HepG2 (cell line): ENCODE data around the gene ADAT3. TPM values are rescaled to one million over a fixed set of nuclear protein-coding genes. Genes with fewer than 3 reads are reported as not detected.

Experiments used
- ATAC-seq: fragments of 200-7000 bp; cut with Tn5 transposase; 3 replicates; pipeline ENCODE4 v1.9.1; 2020; ENCODE audit warnings: mild to moderate bottlenecking, moderate library complexity
- BruUV-seq: library from RNA; stranded (reverse); fragments of 400-500 nt; replicated peaks from 2 replicates; lab custom pipeline; 2021; lab: Mats Ljungman, UMichigan
- CTCF ChIA-PET: fragments of 300-600 bp; formaldehyde crosslinking; extraction: SDS; loops from one replicate; lab custom pipeline; 2021; ENCODE audit warnings: low total read pairs, inconsistent platforms, low intra/inter-chr PET ratio; lab: Yijun Ruan, JAX
- POLR2A ChIA-PET: fragments of 350-600 bp; sonication (Branson Sonifier 250); formaldehyde crosslinking; loops from one replicate; lab custom pipeline; 2020; ENCODE audit warnings: antibody characterized with exemption, inconsistent platforms; lab: Yijun Ruan, JAX
- DNase-seq: peaks from one replicate; pipeline ENCODE4 v3.0.0-alpha.2; 2015; ENCODE audit warnings: low spot score
- FAIRE-seq: peaks from 3 replicates; lab custom pipeline; 2011; peaks lifted over from hg19 to GRCh38; lab: Jason Lieb, UNC
- H2AFZ ChIP-seq: one replicate; pipeline ENCODE4 v1.6.1; 2011; ENCODE audit warnings: low read length, inconsistent platforms
- H3K27ac ChIP-seq: fragments of 300-600 bp; 3 replicates; pipeline ENCODE4 v1.8.0; 2011; ENCODE audit warnings: mixed run types, mild to moderate bottlenecking, mixed read lengths, low read length, inconsistent platforms; ENCODE audit not compliant: insufficient read depth; ENCODE audit errors: extremely low read length
- H3K27me3 ChIP-seq, 2 experiments: fragments of 200-600 bp in 1 of 2; 2 replicates in 1 of 2; 3 replicates in 1 of 2; pipeline versions ENCODE4 v1.6.0 to v1.8.0; 2011; ENCODE audit warnings: low read length in 2 of 2, mild to moderate bottlenecking in 2 of 2, moderate library complexity in 2 of 2, inconsistent platforms in 1 of 2; ENCODE audit not compliant: insufficient read depth in 2 of 2, control insufficient read depth in 1 of 2
- H3K36me3 ChIP-seq, 2 experiments: fragments of 200-600 bp in 1 of 2; replicated peaks in 1 of 2; 2 replicates in 1 of 2; 3 replicates in 1 of 2; pipeline versions ENCODE4 v1.5.1 to v1.8.0; 2011; ENCODE audit warnings: low read length in 2 of 2, inconsistent platforms in 1 of 2; ENCODE audit not compliant: insufficient read depth in 2 of 2, control insufficient read depth in 1 of 2
- H3K4me1 ChIP-seq: 2 replicates; pipeline ENCODE4 v1.5.1; 2012; ENCODE audit warnings: low read length, inconsistent platforms; ENCODE audit not compliant: insufficient read depth
- H3K4me2 ChIP-seq: 2 replicates; pipeline ENCODE4 v1.6.0; 2011; ENCODE audit warnings: low read depth, low read length, inconsistent platforms
- H3K4me3 ChIP-seq, 3 experiments: fragments of 200-600 bp in 1 of 3; sonication (generic), shearing (Covaris generic) in 1 of 3; replicated peaks in 1 of 3; 2 replicates each; pipeline ENCODE4 v1.5.1; 2011 to 2016; ENCODE audit warnings: low read length in 3 of 3, inconsistent platforms in 2 of 3, low read depth in 2 of 3, mild to moderate bottlenecking in 2 of 3, control low read depth in 1 of 3, mixed read lengths in 1 of 3; ENCODE audit not compliant: insufficient read depth in 1 of 3
- H3K79me2 ChIP-seq: one replicate; pipeline ENCODE4 v1.6.1; 2011; ENCODE audit warnings: low read length, inconsistent platforms; ENCODE audit not compliant: insufficient read depth
- H3K9ac ChIP-seq: 2 replicates; pipeline ENCODE4 v1.6.0; 2011; ENCODE audit warnings: mild to moderate bottlenecking, low read depth, low read length, inconsistent platforms; ENCODE audit not compliant: insufficient read depth
- H3K9me3 ChIP-seq: 2 replicates; pipeline ENCODE4 v1.5.1; 2012; ENCODE audit warnings: mild to moderate bottlenecking, low read length
- H4K20me1 ChIP-seq: 2 replicates; pipeline ENCODE4 v1.6.0; 2011; ENCODE audit warnings: inconsistent platforms, mild to moderate bottlenecking, low read length, moderate library complexity; ENCODE audit not compliant: insufficient read depth
- ATM ChIP-seq: fragments of 450-650 bp; IDR thresholded peaks from 2 replicates; pipeline ENCODE4 v1.7.1; 2017; ENCODE audit warnings: mild to moderate bottlenecking, borderline replicate concordance
- BORCS8-MEF2B ChIP-seq: sonication (generic); formaldehyde crosslinking; IDR thresholded peaks from 2 replicates; pipeline ENCODE4 v1.8.0; 2022; ENCODE audit warnings: mild to moderate bottlenecking, missing genetic modification reagents
- CBFB ChIP-seq: sonication (generic); formaldehyde crosslinking; IDR thresholded peaks from 2 replicates; pipeline ENCODE4 v1.4.0; 2020; ENCODE audit warnings: missing genetic modification reagents
- GLMP ChIP-seq: sonication (generic); formaldehyde crosslinking; IDR thresholded peaks from 2 replicates; pipeline ENCODE4 v1.9.0; 2021; ENCODE audit warnings: missing genetic modification reagents, mild to moderate bottlenecking, borderline replicate concordance
- HDAC6 ChIP-seq: fragments of 200-600 bp; sonication (generic); IDR thresholded peaks from 2 replicates; pipeline ENCODE4 v1.7.0; 2017; ENCODE audit warnings: mild to moderate bottlenecking, antibody characterized with exemption, low read length, low read depth
- HOXA5 ChIP-seq: sonication (generic); formaldehyde crosslinking; IDR thresholded peaks from 2 replicates; pipeline ENCODE4 v1.4.0; 2020; ENCODE audit warnings: missing genetic modification reagents
- KDM2A ChIP-seq: sonication (generic); formaldehyde crosslinking; IDR thresholded peaks from 2 replicates; pipeline ENCODE4 v1.4.0; 2020; ENCODE audit warnings: low read depth, missing genetic modification reagents, borderline replicate concordance
- MTA3 ChIP-seq: sonication (generic); formaldehyde crosslinking; IDR thresholded peaks from 2 replicates; pipeline ENCODE4 v1.4.0; 2020; ENCODE audit warnings: missing genetic modification reagents
- MYPOP ChIP-seq: sonication (generic); formaldehyde crosslinking; IDR thresholded peaks from 2 replicates; pipeline ENCODE4 v1.8.1; 2023; ENCODE audit warnings: mild to moderate bottlenecking, moderate library complexity, missing genetic modification reagents
- NFATC3 ChIP-seq: sonication (generic); formaldehyde crosslinking; IDR thresholded peaks from 2 replicates; pipeline ENCODE4 v1.5.1; 2020; ENCODE audit warnings: mild to moderate bottlenecking, missing genetic modification reagents
- NFE2L2 ChIP-seq: fragments of 150-350 bp; IDR thresholded peaks from 2 replicates; pipeline ENCODE4 v1.6.1; 2014; ENCODE audit warnings: low read length
- SALL2 ChIP-seq: sonication (generic); formaldehyde crosslinking; IDR thresholded peaks from 2 replicates; pipeline ENCODE4 v1.8.1; 2023; ENCODE audit warnings: mild to moderate bottlenecking, missing genetic modification reagents, inconsistent platforms
- TCF7 ChIP-seq: sonication (generic); IDR thresholded peaks from 2 replicates; pipeline ENCODE4 v1.6.1; 2016; ENCODE audit warnings: antibody characterized with exemption, low read depth
- ZFP62 ChIP-seq: sonication (generic); formaldehyde crosslinking; IDR thresholded peaks from 2 replicates; pipeline ENCODE4 v1.4.0; 2020; ENCODE audit warnings: missing genetic modification reagents
- ZHX2 ChIP-seq, 2 experiments: sonication (generic) in 1 of 2; formaldehyde crosslinking in 1 of 2; IDR thresholded peaks; 2 replicates each; pipeline versions ENCODE4 v1.6.1 to v1.9.0; 2014 to 2022; ENCODE audit warnings: antibody characterized with exemption in 1 of 2, borderline replicate concordance in 1 of 2, inconsistent platforms in 1 of 2, low read depth in 1 of 2, missing genetic modification reagents in 1 of 2
- ZKSCAN8 ChIP-seq: IDR thresholded peaks from 2 replicates; pipeline ENCODE4 v1.6.1; 2016; ENCODE audit warnings: borderline replicate concordance, missing genetic modification reagents, missing compliant biosample characterization
- ZNF10 ChIP-seq: sonication (generic); formaldehyde crosslinking; IDR thresholded peaks from 2 replicates; pipeline ENCODE4 v1.4.0; 2020; ENCODE audit warnings: mild to moderate bottlenecking, low read depth, missing genetic modification reagents, borderline replicate concordance
- ZNF225 ChIP-seq: sonication (generic); formaldehyde crosslinking; IDR thresholded peaks from 2 replicates; pipeline ENCODE4 v1.4.0; 2020; ENCODE audit warnings: mild to moderate bottlenecking, missing genetic modification reagents
- ZNF354B ChIP-seq: sonication (generic); formaldehyde crosslinking; IDR thresholded peaks from 2 replicates; pipeline ENCODE4 v1.8.0; 2022; ENCODE audit warnings: mild to moderate bottlenecking, missing genetic modification reagents
- ZNF891 ChIP-seq: sonication (generic); formaldehyde crosslinking; IDR thresholded peaks from 2 replicates; pipeline ENCODE4 v1.5.0; 2020; ENCODE audit warnings: mild to moderate bottlenecking, missing genetic modification reagents
- WGBS: methylation state at CpG from one replicate; pipeline ENCODE4 v1.1.6; 2017; ENCODE audit warnings: low lambda C conversion rate; 5-methylcytosine and 5-hydroxymethylcytosine counted together
- in situ Hi-C: cut with HindIII; loops from 2 replicates; pipeline ENCODE4 v1.10.0; 2017; ENCODE audit warnings: low pct_unique_long_range_greater_than_20kb; ENCODE audit not compliant: extremely low pct_ligation_motif_present
- intact Hi-C: fragments of 100-400 bp; cut with micrococcal nuclease; formaldehyde crosslinking; loops from one replicate; pipeline ENCODE4 v1.10.0; 2022; ENCODE audit not compliant: unreplicated experiment
- polyA plus RNA-seq, 8 experiments: library from polyadenylated mRNA; depleted of rRNA in 3 of 8; stranded (reverse) in 7 of 8; unstranded in 1 of 8; fragments of >200 nt; fragmentation: Illumina TruSeq in 4 of 8; extraction: Trizol in 4 of 8; gene quantifications; 2 replicates each; pipeline versions ENCODE4 v1.2.1 to v1.2.3, GENCODE V29; 2011 to 2016; ENCODE audit warnings: low read depth in 4 of 8, missing spikeins in 1 of 8, mixed read lengths in 1 of 8; ENCODE audit not compliant: insufficient read depth in 1 of 8
- total RNA-seq, 5 experiments: library from RNA; depleted of rRNA; stranded (reverse); fragments of >200 nt; fragmentation: Illumina TruSeq; extraction: Trizol; gene quantifications; 2 replicates each; pipeline ENCODE4 v1.2.3, GENCODE V29; 2016; ENCODE audit warnings: low read depth in 1 of 5

Gene ADAT3
- total and polyA plus RNA-seq, 2 of the 13 experiments (the other 11 are each of a cell fraction or from before 2014, with no cell fraction given), result 0.95 to 3.5 TPM

GRCh38 chr19:1904860-1905109 lies 414 bp upstream of the ADAT3 start:
- ATAC-seq, result no peak
- peak overlapping the region; percentile 49 for H2AFZ ChIP-seq
- POLR2A ChIA-PET, result no interaction called here
- TF ChIP-seq MYPOP (CRISPR knock-in tag) (no peak; the same call in 1 of the 2 replicates), ZNF891 (CRISPR knock-in tag) (no peak), SALL2 (CRISPR knock-in tag) (no peak), BORCS8-MEF2B (CRISPR knock-in tag) (no peak), TCF7 (no peak), HOXA5 (CRISPR knock-in tag) (0 out of 2 replicates have a peak, but pooled peaks have one; percentile 18), KDM2A (CRISPR knock-in tag) (no peak), ZHX2 (IDR thresholded peaks at IDR 0.05; ENCODE audit: low read depth) (no peak), ZHX2 (CRISPR knock-in tag; IDR thresholded peaks at IDR 0.05; ENCODE audit: borderline replicate concordance) (no peak), NFE2L2 (no peak), ZNF225 (CRISPR knock-in tag) (no peak), ZNF354B (no peak), NFATC3 (CRISPR knock-in tag) (no peak), GLMP (CRISPR knock-in tag) (no peak), MTA3 (CRISPR knock-in tag) (no peak), ATM (no peak), ZFP62 (no peak), HDAC6 (no peak), ZKSCAN8 (CRISPR knock-in tag) (no peak), ZNF10 (CRISPR knock-in tag) (no peak), CBFB (no peak)

More at GRCh38 chr19:1904860-1905109, 414 bp upstream of the ADAT3 start:
- in situ Hi-C loops (no loop called here), intact Hi-C loops (no loop called here)
- Histone ChIP-seq H3K79me2 (peaks cover 34% of the 10 kb centered on the region), H3K27ac (peak overlapping the region; percentile 36), H3K27me3 (no peaks in the 10 kb centered on the region), H4K20me1 (peaks cover 6% of the 10 kb centered on the region; the same call in 1 of the 2 replicates), H3K36me3 (no peaks in the 10 kb centered on the region; a peak in 1 of 5 replicates), H3K9me3 (no peaks in the 10 kb centered on the region), H3K4me1 (peaks cover 78% of the 10 kb centered on the region), H3K9ac (peak overlapping the region; percentile 50), H3K4me2 (peak overlapping the region; percentile 75), H3K4me3 (peak overlapping the region in 2 of 3 experiments; percentile 33 to 74; a peak in 3 of 6 replicates)
- CTCF ChIA-PET, result no interaction called here
- DNase-seq (no peak), FAIRE-seq (no peak)
- no TSS peak for BruUV-seq
- WGBS, result 54% methylated on average over 8 of the region's 8 CpGs
